Keratinocyte (primary cell): Measurements from ENCODE around the gene MCRIP2. TPM values are rescaled to one million over a fixed set of nuclear protein-coding genes. Genes with fewer than 3 reads are reported as not detected.
A peak's percentile ranks its signal among the peaks of the same experiment; 100 is the strongest.

Experiments used
- DNase-seq: peaks from one replicate; pipeline ENCODE4 v3.0.0-alpha.2; 2011; ENCODE audit warnings: low read depth, missing footprints, low spot score
- FAIRE-seq: peaks from 2 replicates; lab custom pipeline; 2011; peaks lifted over from hg19 to GRCh38; lab: Jason Lieb, UNC
- H2AFZ ChIP-seq: 2 replicates; pipeline ENCODE4 v1.6.0; 2012; ENCODE audit warnings: low read length, control low read depth, inconsistent platforms; ENCODE audit not compliant: control insufficient read depth
- H3K27ac ChIP-seq: 2 replicates; pipeline ENCODE4 v1.5.1; 2011; ENCODE audit warnings: low read length; ENCODE audit not compliant: control insufficient read depth, insufficient read depth
- H3K27me3 ChIP-seq: 3 replicates; pipeline ENCODE4 v1.6.0; 2011; ENCODE audit warnings: low read length; ENCODE audit not compliant: control insufficient read depth, insufficient read depth; ENCODE audit errors: extremely low read depth
- H3K36me3 ChIP-seq, 2 experiments: 2 replicates in 1 of 2; 3 replicates in 1 of 2; pipeline ENCODE4 v1.5.1; 2011; ENCODE audit warnings: low read length in 2 of 2, mild to moderate bottlenecking in 1 of 2; ENCODE audit not compliant: control insufficient read depth in 2 of 2, insufficient read depth in 2 of 2; ENCODE audit errors: extremely low read depth in 1 of 2
- H3K4me1 ChIP-seq: 3 replicates; pipeline ENCODE4 v1.5.1; 2011; ENCODE audit warnings: low read length; ENCODE audit not compliant: control insufficient read depth, insufficient read depth; ENCODE audit errors: extremely low read depth
- H3K4me2 ChIP-seq: 3 replicates; pipeline ENCODE4 v1.6.0; 2011; ENCODE audit warnings: low read depth, low read length; ENCODE audit not compliant: control insufficient read depth, insufficient read depth; ENCODE audit errors: extremely low read depth
- H3K4me3 ChIP-seq, 3 experiments: fragments of 200-600 bp in 1 of 3; sonication (generic) in 1 of 3; 2 replicates in 2 of 3; 3 replicates in 1 of 3; pipeline ENCODE4 v1.5.1; 2011 to 2016; ENCODE audit warnings: low read length in 3 of 3, mild to moderate bottlenecking in 3 of 3, control low read depth in 2 of 3, inconsistent platforms in 1 of 3, low read depth in 1 of 3, mixed read lengths in 1 of 3, mixed run types in 1 of 3, moderate library complexity in 1 of 3; ENCODE audit not compliant: control insufficient read depth in 2 of 3, insufficient read depth in 2 of 3; ENCODE audit errors: extremely low read depth in 1 of 3
- H3K79me2 ChIP-seq: 2 replicates; pipeline ENCODE4 v1.6.0; 2012; ENCODE audit warnings: low read length; ENCODE audit not compliant: control insufficient read depth, insufficient read depth
- H3K9ac ChIP-seq: 3 replicates; pipeline ENCODE4 v1.6.0; 2011; ENCODE audit warnings: low read length; ENCODE audit not compliant: control insufficient read depth, insufficient read depth; ENCODE audit errors: extremely low read depth
- H3K9me1 ChIP-seq: 3 replicates; pipeline ENCODE4 v1.6.0; 2011; ENCODE audit warnings: low read length; ENCODE audit not compliant: control insufficient read depth, insufficient read depth; ENCODE audit errors: extremely low read depth
- H3K9me3 ChIP-seq: 2 replicates; pipeline ENCODE4 v1.5.1; 2012; ENCODE audit warnings: low read depth, low read length; ENCODE audit not compliant: control insufficient read depth
- H4K20me1 ChIP-seq: 3 replicates; pipeline ENCODE4 v1.6.0; 2011; ENCODE audit warnings: low read length; ENCODE audit not compliant: control insufficient read depth, insufficient read depth; ENCODE audit errors: extremely low read depth
- CTCF ChIP-seq, 3 experiments: IDR thresholded peaks in 1 of 3; conservative IDR thresholded peaks in 1 of 3; optimal IDR thresholded peaks in 1 of 3; 2 replicates in 2 of 3; 3 replicates in 1 of 3; pipeline versions ENCODE3 to v1.5.1; 2011; ENCODE audit warnings: low read length in 3 of 3, mild to moderate bottlenecking in 3 of 3, moderate library complexity in 2 of 3, control low read depth in 1 of 3, inconsistent platforms in 1 of 3; ENCODE audit not compliant: insufficient read depth in 2 of 3; ENCODE audit errors: extremely low read depth in 1 of 3
- EZH2 ChIP-seq: IDR thresholded peaks from one replicate; pipeline ENCODE4 v1.6.1; 2012; ENCODE audit warnings: inconsistent platforms, mild to moderate bottlenecking, low read length, moderate library complexity
- dilution Hi-C: fragments of 300-500 bp; cut with MboI; formaldehyde crosslinking; loops from one replicate; pipeline ENCODE4 v1.7.0; 2020; ENCODE audit warnings: low sequenced_read_pairs; ENCODE audit not compliant: extremely low pct_ligation_motif_present
- polyA plus RNA-seq, 5 experiments: library from polyadenylated mRNA; depleted of rRNA in 3 of 5; stranded (reverse) in 3 of 5; stranded (forward) in 1 of 5; unstranded in 1 of 5; fragments of >200 nt; gene quantifications; 1 replicate in 1 of 5; 2 replicates in 3 of 5; 3 replicates in 1 of 5; pipeline versions ENCODE4 v1.2.1 to v1.2.3, GENCODE V29; 2011 to 2012; ENCODE audit warnings: missing spikeins in 2 of 5, low read depth in 1 of 5, low replicate concordance in 1 of 5

Gene MCRIP2
- polyA plus RNA-seq, 1 donor (not counting 4 experiments of a cell fraction or from before 2014, with no cell fraction given), result 8.1 TPM

GRCh38 chr16:592518-593306 lies 48.9 kb upstream of the MCRIP2 start:
- dilution Hi-C loops, result no loop called here
- H3K4me3 ChIP-seq, result peak overlapping the region in 2 of 3 experiments; percentile 9 to 53
- no peak overlapping the region for H2AFZ ChIP-seq
- peak; percentile 81 for FAIRE-seq
- H3K27ac ChIP-seq, result peak overlapping the region; percentile 81
- H3K4me2 ChIP-seq, result peak overlapping the region; percentile 67
- H3K79me2 ChIP-seq, result peaks cover 45% of the 10 kb centered on the region
- H3K27me3 ChIP-seq, result no peaks in the 10 kb centered on the region
- peaks cover 51% of the 10 kb centered on the region for H3K4me1 ChIP-seq
- H3K9me3 ChIP-seq, result no peaks in the 10 kb centered on the region
- peak overlapping the region; percentile 70 for H3K9ac ChIP-seq
- peaks cover 0 to 1% of the 10 kb centered on the region in 2 experiments for H3K36me3 ChIP-seq
- H3K9me1 ChIP-seq, result peaks cover 12% of the 10 kb centered on the region
- DNase-seq, result peak; percentile 61
- TF ChIP-seq EZH2, result no peak
- peak; percentile 84 to 92 (median 89) for TF ChIP-seq CTCF (optimal IDR thresholded peaks at IDR 0.05 in 1 of 3, IDR thresholded peaks at IDR 0.05 in 1 of 3, conservative IDR thresholded peaks at IDR 0.05 in 1 of 3; ENCODE audit: extremely low read depth in 1 of 3, insufficient read depth in 2 of 3, low read length in 3 of 3)
- H4K20me1 ChIP-seq, result peaks cover 46% of the 10 kb centered on the region

GRCh38 chr16:593406-593805 lies 48.2 kb upstream of the MCRIP2 start:
- DNase-seq (peak; percentile 87), FAIRE-seq (peak; percentile 87)
- dilution Hi-C loops, result no loop called here
- Histone ChIP-seq H3K27ac (peak overlapping the region; percentile 81), H4K20me1 (peaks cover 46% of the 10 kb centered on the region), H3K4me1 (peaks cover 44% of the 10 kb centered on the region), H3K4me2 (peak overlapping the region; percentile 67), H2AFZ (no peak overlapping the region), H3K36me3 (peaks cover 0 to 1% of the 10 kb centered on the region in 2 experiments), H3K9me1 (peaks cover 12% of the 10 kb centered on the region), H3K4me3 (peak overlapping the region in 2 of 3 experiments; percentile 9 to 53), H3K27me3 (no peaks in the 10 kb centered on the region), H3K9ac (peak overlapping the region; percentile 70), H3K9me3 (no peaks in the 10 kb centered on the region), H3K79me2 (peaks cover 40% of the 10 kb centered on the region)
- TF ChIP-seq CTCF (optimal IDR thresholded peaks at IDR 0.05 in 1 of 3, IDR thresholded peaks at IDR 0.05 in 1 of 3, conservative IDR thresholded peaks at IDR 0.05 in 1 of 3; ENCODE audit: extremely low read depth in 1 of 3, insufficient read depth in 2 of 3, low read length in 3 of 3) (no peak), EZH2 (no peak)
